ENCODE results near the gene TLE4.
"Not testable (repeated sequence)": the region's sequence is repeated elsewhere in the genome, so short reads cannot be mapped to it uniquely, and the experiment has no call there.

The TLE4 gene

GRCh38 chr9:79604149-79604548 is 32.4 kb downstream of the TLE4 start:
- H3K27ac ChIP-seq (replicated peaks) = peak overlapping the region; percentile 14; the same call in 1 of the 2 replicates
- no peak for DNase-seq (ENCODE audit: low read depth in 1 of 2, low spot score in 1 of 2)

GRCh38 chr9:79604921-79605562 is 33.3 kb downstream of the TLE4 start:
- peak overlapping the region; percentile 14 for H3K27ac ChIP-seq (replicated peaks)
- TF ChIP-seq REST (IDR thresholded peaks at IDR 0.05; ENCODE audit: insufficient replicate concordance, low read depth) (no peak), SPI1 (IDR thresholded peaks at IDR 0.05; ENCODE audit: borderline replicate concordance, low read depth) (no peak), GABPA (IDR thresholded peaks at IDR 0.05; ENCODE audit: low read depth) (no peak), CTCF (IDR thresholded peaks at IDR 0.05; ENCODE audit: insufficient read depth, low read length) (no peak), POLR2AphosphoS5 (IDR thresholded peaks at IDR 0.05; ENCODE audit: low read depth) (no peak)
- no peak overlapping the region for H3K4me3 ChIP-seq (replicated peaks; ENCODE audit: insufficient read depth, low read length)
- no peaks in the 10 kb centered on the region for H3K27me3 ChIP-seq (ENCODE audit: insufficient read depth, poor library complexity, severe bottlenecking)
- DNase-seq (ENCODE audit: low read depth in 1 of 2, low spot score in 1 of 2) = peak in 1 of 2 experiments; percentile 26

More at GRCh38 chr9:79604149-79604548, 32.4 kb downstream of the TLE4 start:
- no peaks in the 10 kb centered on the region for H3K27me3 ChIP-seq (ENCODE audit: insufficient read depth, poor library complexity, severe bottlenecking)
- TF ChIP-seq REST (IDR thresholded peaks at IDR 0.05; ENCODE audit: insufficient replicate concordance, low read depth) (no peak), SPI1 (IDR thresholded peaks at IDR 0.05; ENCODE audit: borderline replicate concordance, low read depth) (no peak), POLR2AphosphoS5 (IDR thresholded peaks at IDR 0.05; ENCODE audit: low read depth) (no peak), CTCF (IDR thresholded peaks at IDR 0.05; ENCODE audit: insufficient read depth, low read length) (no peak), GABPA (IDR thresholded peaks at IDR 0.05; ENCODE audit: low read depth) (no peak)
- no peak overlapping the region for H3K4me3 ChIP-seq (replicated peaks; ENCODE audit: insufficient read depth, low read length)

GRCh38 chr9:79606529-79606928 is 34.8 kb downstream of the TLE4 start:
- not testable (repeated sequence) for H3K4me3 ChIP-seq (replicated peaks; ENCODE audit: insufficient read depth, low read length); H3K27ac ChIP-seq (replicated peaks); DNase-seq (ENCODE audit: low read depth in 1 of 2, low spot score in 1 of 2); H3K27me3 ChIP-seq (ENCODE audit: insufficient read depth, poor library complexity, severe bottlenecking)

- DNase-seq (ENCODE audit: low read depth in 1 of 2, low spot score in 1 of 2) = no peak
- TF ChIP-seq CTCF (IDR thresholded peaks at IDR 0.05; ENCODE audit: insufficient read depth, low read length) = no peak
- TF ChIP-seq GABPA (IDR thresholded peaks at IDR 0.05; ENCODE audit: low read depth) = no peak
- TF ChIP-seq POLR2AphosphoS5 (IDR thresholded peaks at IDR 0.05; ENCODE audit: low read depth) = no peak
- TF ChIP-seq REST (IDR thresholded peaks at IDR 0.05; ENCODE audit: insufficient replicate concordance, low read depth) = no peak
- TF ChIP-seq SPI1 (IDR thresholded peaks at IDR 0.05; ENCODE audit: borderline replicate concordance, low read depth) = no peak
- Histone ChIP-seq H3K27me3 (ENCODE audit: insufficient read depth, poor library complexity, severe bottlenecking) (no peaks in the 10 kb centered on the region), H3K27ac (replicated peaks) (peak overlapping the region; percentile 86), H3K4me3 (replicated peaks; ENCODE audit: insufficient read depth, low read length) (no peak overlapping the region)
Observed at GRCh38 chr9:79609468-79610018, 37.8 kb downstream of the TLE4 start.

Measured in HL-60 (cell line).